Body of pancreas (tissue), 4 donors: ENCODE results near the gene ARHGAP15. TPM values are rescaled to one million over a fixed set of nuclear protein-coding genes. Genes with fewer than 3 reads are reported as not detected.

Experiments used
- ATAC-seq: fragments of 150-250 bp; one replicate; pipeline ENCODE4 v1.9.1; 2016
- DNase-seq, 4 donors: peaks; one replicate each; pipeline ENCODE4 v3.0.0-alpha.2; 2019
- H3K27ac ChIP-seq, 4 donors: fragments of 200-600 bp; sonication (generic); 1 replicate in 3 of 4; 2 replicates in 1 of 4; pipeline versions ENCODE4 v1.5.1 to v1.6.1; 2016 to 2019; ENCODE audit warnings: mild to moderate bottlenecking in 1 of 4, mixed read lengths in 1 of 4, moderate library complexity in 1 of 4
- H3K27me3 ChIP-seq, 2 donors: fragments of 200-600 bp; sonication (generic); one replicate each; pipeline ENCODE4 v1.6.0; 2016; ENCODE audit warnings: mild to moderate bottlenecking in 1 of 2
- H3K36me3 ChIP-seq, 2 donors: fragments of 200-600 bp; sonication (generic); replicated peaks in 1 of 2; 2 replicates each; pipeline ENCODE4 v1.5.1; 2016; ENCODE audit warnings: low read depth in 2 of 2; ENCODE audit not compliant: insufficient read depth in 1 of 2
- H3K4me1 ChIP-seq: fragments of 200-600 bp; sonication (generic); one replicate; pipeline ENCODE4 v1.6.0; 2016
- H3K4me3 ChIP-seq, 2 donors: fragments of 200-600 bp; sonication (generic); 1 replicate in 1 of 2; 2 replicates in 1 of 2; pipeline ENCODE4 v1.5.1; 2016 to 2019
- H3K9me3 ChIP-seq, 3 donors: fragments of 200-600 bp; sonication (generic); 1 replicate in 2 of 3; 2 replicates in 1 of 3; pipeline ENCODE4 v1.5.1; 2016
- CTCF ChIP-seq, 7 experiments: fragments of 450-650 bp in 4 of 7; fragments of 200-600 bp in 3 of 7; sonication (generic) in 3 of 7; IDR thresholded peaks; one replicate each; pipeline ENCODE4 v1.5.1; 2016 to 2019; ENCODE audit warnings: antibody characterized with exemption in 7 of 7
- POLR2A ChIP-seq, 3 donors: fragments of 450-650 bp; IDR thresholded peaks; one replicate each; pipeline ENCODE4 v1.6.1; 2016; ENCODE audit warnings: antibody characterized with exemption in 3 of 3, mild to moderate bottlenecking in 2 of 3
- WGBS, 2 donors: methylation state at CpG; one replicate each; pipeline ENCODE4 v1.1.5; 2017; 5-methylcytosine and 5-hydroxymethylcytosine counted together
- intact Hi-C: fragments of 100-400 bp; cut with DNase I; formaldehyde crosslinking; loops from one replicate; pipeline ENCODE4 v1.15.1; 2023
- total RNA-seq, 2 donors: library from RNA; depleted of rRNA; stranded (reverse); fragments of >200 nt; gene quantifications; one replicate each; pipeline ENCODE4 v1.1.0, GENCODE V29; 2016

The ARHGAP15 gene
- total RNA-seq, 2 donors from 2014 or later, result 1.3 TPM; not detected in 1

- no peak for TF ChIP-seq CTCF (IDR thresholded peaks at IDR 0.05)
- no peak for TF ChIP-seq POLR2A (IDR thresholded peaks at IDR 0.05)
- H3K36me3 ChIP-seq, result no peaks in the 10 kb centered on the region
- no peaks in the 10 kb centered on the region for H3K4me1 ChIP-seq
- no peaks in the 10 kb centered on the region for H3K27me3 ChIP-seq
- no peak overlapping the region for H3K27ac ChIP-seq
- DNase-seq (no peak), ATAC-seq (no peak)
- H3K4me3 ChIP-seq, result no peak overlapping the region
- H3K9me3 ChIP-seq, result no peaks in the 10 kb centered on the region
- 74 to 81% methylated on average over 10 of the region's 10 CpGs for WGBS, 2 donors
- intact Hi-C loops, result no loop called here
Observed at GRCh38 chr2:143246815-143247744, 117.9 kb downstream of the ARHGAP15 start.

- intact Hi-C loops, result no loop called here
- WGBS, 2 donors, result 79 to 82% methylated on average over 5 of the region's 5 CpGs
- no peak overlapping the region for H3K27ac ChIP-seq
- no peaks in the 10 kb centered on the region for H3K4me1 ChIP-seq
- no peaks in the 10 kb centered on the region for H3K36me3 ChIP-seq
- ATAC-seq (no peak), DNase-seq (no peak)
- no peak for TF ChIP-seq CTCF (IDR thresholded peaks at IDR 0.05)
- no peak for TF ChIP-seq POLR2A (IDR thresholded peaks at IDR 0.05)
- no peak overlapping the region for H3K4me3 ChIP-seq
- H3K9me3 ChIP-seq, result no peaks in the 10 kb centered on the region
- H3K27me3 ChIP-seq, result no peaks in the 10 kb centered on the region
Observed at GRCh38 chr2:143248631-143249030, 119.4 kb downstream of the ARHGAP15 start.

- Histone ChIP-seq H3K27ac (no peak overlapping the region), H3K9me3 (no peaks in the 10 kb centered on the region), H3K4me1 (no peaks in the 10 kb centered on the region), H3K36me3 (no peaks in the 10 kb centered on the region), H3K27me3 (no peaks in the 10 kb centered on the region), H3K4me3 (no peak overlapping the region)
- ATAC-seq, result no peak
- no peak for DNase-seq
- 82 to 88% methylated on average over 2 of the region's 2 CpGs for WGBS, 2 donors
- TF ChIP-seq CTCF (IDR thresholded peaks at IDR 0.05), result no peak
- no peak for TF ChIP-seq POLR2A (IDR thresholded peaks at IDR 0.05)
- intact Hi-C loops, result no loop called here
Observed at GRCh38 chr2:143251681-143252080, 122.5 kb downstream of the ARHGAP15 start.

GRCh38 chr2:143252138-143252907, 123.1 kb downstream of the ARHGAP15 start:
- ATAC-seq (no peak), DNase-seq (no peak)
- Histone ChIP-seq H3K36me3 (no peaks in the 10 kb centered on the region), H3K27ac (no peak overlapping the region), H3K4me1 (no peaks in the 10 kb centered on the region), H3K27me3 (no peaks in the 10 kb centered on the region), H3K9me3 (no peaks in the 10 kb centered on the region), H3K4me3 (no peak overlapping the region)
- intact Hi-C loops, result no loop called here
- TF ChIP-seq POLR2A (IDR thresholded peaks at IDR 0.05) (no peak), CTCF (IDR thresholded peaks at IDR 0.05) (no peak)
- 70 to 73% methylated on average over 5 of the region's 5 CpGs for WGBS, 2 donors
